SK-N-SH treated with all-trans-retinoic acid at 6 μM for 48 hours (cell line): ENCODE measurements around the gene ZNF444.

Experiments used
- ATAC-seq: fragments of 200-7000 bp; cut with Tn5 transposase; 3 replicates; pipeline ENCODE4 v1.9.1; 2020; ENCODE audit warnings: mild to moderate bottlenecking, moderate library complexity
- ARNTL ChIP-seq: fragments of 450-650 bp; formaldehyde crosslinking; IDR thresholded peaks from 2 replicates; pipeline ENCODE4 v1.5.0; 2020; ENCODE audit warnings: low read depth, mild to moderate bottlenecking, moderate library complexity, borderline replicate concordance
- BACH2 ChIP-seq: fragments of 250-450 bp; sonication (Bioruptor Pico); IDR thresholded peaks from 2 replicates; pipeline ENCODE4 v1.9.0; 2021; ENCODE audit warnings: mild to moderate bottlenecking, borderline replicate concordance
- CREB5 ChIP-seq: fragments of 250-450 bp; sonication (Bioruptor Pico); IDR thresholded peaks from 2 replicates; pipeline ENCODE4 v1.5.1; 2020; ENCODE audit warnings: low read depth, mild to moderate bottlenecking, moderate library complexity
- ESRRG ChIP-seq: fragments of 250-450 bp; sonication (Bioruptor Pico); IDR thresholded peaks from 2 replicates; pipeline ENCODE4 v1.6.1; 2021; ENCODE audit warnings: mild to moderate bottlenecking
- GLIS3 ChIP-seq: fragments of 250-450 bp; sonication (Bioruptor Pico); IDR thresholded peaks from 2 replicates; pipeline ENCODE4 v1.5.0; 2020; ENCODE audit warnings: mild to moderate bottlenecking, moderate library complexity
- ISL1 ChIP-seq: fragments of 250-450 bp; sonication (Bioruptor Pico); IDR thresholded peaks from 2 replicates; pipeline ENCODE4 v2.1.2; 2022; ENCODE audit warnings: mild to moderate bottlenecking, moderate library complexity
- OSR1 ChIP-seq: fragments of 250-450 bp; sonication (Bioruptor Pico); IDR thresholded peaks from 2 replicates; pipeline ENCODE4 v1.8.0; 2022; ENCODE audit warnings: moderate library complexity, mild to moderate bottlenecking, inconsistent platforms
- POU6F1 ChIP-seq: fragments of 250-450 bp; sonication (Bioruptor Pico); IDR thresholded peaks from 2 replicates; pipeline ENCODE4 v1.8.0; 2021; ENCODE audit warnings: low read depth, mild to moderate bottlenecking, moderate library complexity, borderline replicate concordance
- RARB ChIP-seq: fragments of 250-450 bp; sonication (Bioruptor Pico); IDR thresholded peaks from 2 replicates; pipeline ENCODE4 v1.8.0; 2021; ENCODE audit warnings: mild to moderate bottlenecking, moderate library complexity
- SNAI2 ChIP-seq: fragments of 250-450 bp; sonication (Bioruptor Pico); IDR thresholded peaks from 2 replicates; pipeline ENCODE4 v1.5.0; 2020; ENCODE audit warnings: mild to moderate bottlenecking, moderate library complexity
- TCF4 ChIP-seq: fragments of 250-450 bp; sonication (Bioruptor Pico); IDR thresholded peaks from 2 replicates; pipeline ENCODE4 v1.8.0; 2021; ENCODE audit warnings: mild to moderate bottlenecking, moderate library complexity, borderline replicate concordance
- TOX ChIP-seq: fragments of 250-450 bp; sonication (Bioruptor Pico); IDR thresholded peaks from 2 replicates; pipeline ENCODE4 v1.8.0; 2021; ENCODE audit warnings: mild to moderate bottlenecking, moderate library complexity, borderline replicate concordance
- TSHZ2 ChIP-seq: fragments of 250-450 bp; sonication (Bioruptor Pico); IDR thresholded peaks from 2 replicates; pipeline ENCODE4 v1.5.0; 2020; ENCODE audit warnings: mild to moderate bottlenecking, moderate library complexity
- ZC3H10 ChIP-seq: fragments of 250-450 bp; sonication (Bioruptor Pico); IDR thresholded peaks from 2 replicates; pipeline ENCODE4 v1.5.1; 2021; ENCODE audit warnings: mild to moderate bottlenecking, moderate library complexity
- ZFP3 ChIP-seq: fragments of 250-450 bp; sonication (Bioruptor Pico); IDR thresholded peaks from 2 replicates; pipeline ENCODE4 v1.5.0; 2020; ENCODE audit warnings: mild to moderate bottlenecking, moderate library complexity
- ZFP30 ChIP-seq: fragments of 450-650 bp; formaldehyde crosslinking; IDR thresholded peaks from 2 replicates; pipeline ENCODE4 v1.5.0; 2022; ENCODE audit warnings: mild to moderate bottlenecking, moderate library complexity
- ZNF565 ChIP-seq: fragments of 450-650 bp; formaldehyde crosslinking; conservative IDR thresholded peaks from 2 replicates; pipeline ENCODE4 v1.5.0; 2020; ENCODE audit warnings: low read depth, mild to moderate bottlenecking, moderate library complexity
- ZNF70 ChIP-seq: fragments of 450-650 bp; formaldehyde crosslinking; IDR thresholded peaks from 2 replicates; pipeline ENCODE4 v1.5.0; 2020; ENCODE audit warnings: mild to moderate bottlenecking, moderate library complexity
- ZNF8 ChIP-seq: fragments of 450-650 bp; formaldehyde crosslinking; IDR thresholded peaks from 2 replicates; pipeline ENCODE4 v1.5.0; 2020; ENCODE audit warnings: mild to moderate bottlenecking, moderate library complexity
- TF ChIP-seq, protein P1 (sequence below): fragments of 250-450 bp; sonication (Bioruptor Pico); IDR thresholded peaks from 2 replicates; pipeline ENCODE4 v1.8.0; 2020; ENCODE audit warnings: mild to moderate bottlenecking, moderate library complexity, borderline replicate concordance
- TF ChIP-seq, protein P2 (sequence below): fragments of 250-450 bp; sonication (Bioruptor Pico); IDR thresholded peaks from 2 replicates; pipeline ENCODE4 v1.5.1; 2021; ENCODE audit warnings: mild to moderate bottlenecking, moderate library complexity

Gene ZNF444

DNA sequence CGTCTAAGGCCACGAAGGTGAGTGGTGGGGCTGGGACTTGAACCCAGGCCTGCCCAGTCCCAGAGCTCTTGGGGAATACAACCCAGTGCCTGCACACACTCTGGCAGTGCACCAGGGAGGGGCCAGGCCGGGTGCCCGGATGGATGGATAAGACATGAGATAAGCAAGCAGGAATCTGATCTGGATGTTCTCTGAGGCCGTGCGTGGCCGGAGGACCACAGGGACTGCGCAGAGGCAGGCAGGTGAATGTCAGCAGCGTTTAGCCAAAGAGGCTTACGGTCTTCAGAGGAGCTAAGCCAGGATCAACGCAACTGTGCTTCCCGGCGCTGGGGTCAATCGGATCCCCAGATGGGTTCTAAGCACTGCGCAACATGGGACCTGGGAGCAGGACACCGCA lies 21.5 kb upstream of the ZNF444 start:
- TF ChIP-seq ZFP30 (CRISPR knock-in tag) = no peak
- no peak for TF ChIP-seq CREB5 (CRISPR knock-in tag)
- TF ChIP-seq, protein P1, sequence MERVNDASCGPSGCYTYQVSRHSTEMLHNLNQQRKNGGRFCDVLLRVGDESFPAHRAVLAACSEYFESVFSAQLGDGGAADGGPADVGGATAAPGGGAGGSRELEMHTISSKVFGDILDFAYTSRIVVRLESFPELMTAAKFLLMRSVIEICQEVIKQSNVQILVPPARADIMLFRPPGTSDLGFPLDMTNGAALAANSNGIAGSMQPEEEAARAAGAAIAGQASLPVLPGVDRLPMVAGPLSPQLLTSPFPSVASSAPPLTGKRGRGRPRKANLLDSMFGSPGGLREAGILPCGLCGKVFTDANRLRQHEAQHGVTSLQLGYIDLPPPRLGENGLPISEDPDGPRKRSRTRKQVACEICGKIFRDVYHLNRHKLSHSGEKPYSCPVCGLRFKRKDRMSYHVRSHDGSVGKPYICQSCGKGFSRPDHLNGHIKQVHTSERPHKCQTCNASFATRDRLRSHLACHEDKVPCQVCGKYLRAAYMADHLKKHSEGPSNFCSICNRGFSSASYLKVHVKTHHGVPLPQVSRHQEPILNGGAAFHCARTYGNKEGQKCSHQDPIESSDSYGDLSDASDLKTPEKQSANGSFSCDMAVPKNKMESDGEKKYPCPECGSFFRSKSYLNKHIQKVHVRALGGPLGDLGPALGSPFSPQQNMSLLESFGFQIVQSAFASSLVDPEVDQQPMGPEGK (CRISPR knock-in tag) = no peak
- no peak for TF ChIP-seq GLIS3
- TF ChIP-seq, protein P2, sequence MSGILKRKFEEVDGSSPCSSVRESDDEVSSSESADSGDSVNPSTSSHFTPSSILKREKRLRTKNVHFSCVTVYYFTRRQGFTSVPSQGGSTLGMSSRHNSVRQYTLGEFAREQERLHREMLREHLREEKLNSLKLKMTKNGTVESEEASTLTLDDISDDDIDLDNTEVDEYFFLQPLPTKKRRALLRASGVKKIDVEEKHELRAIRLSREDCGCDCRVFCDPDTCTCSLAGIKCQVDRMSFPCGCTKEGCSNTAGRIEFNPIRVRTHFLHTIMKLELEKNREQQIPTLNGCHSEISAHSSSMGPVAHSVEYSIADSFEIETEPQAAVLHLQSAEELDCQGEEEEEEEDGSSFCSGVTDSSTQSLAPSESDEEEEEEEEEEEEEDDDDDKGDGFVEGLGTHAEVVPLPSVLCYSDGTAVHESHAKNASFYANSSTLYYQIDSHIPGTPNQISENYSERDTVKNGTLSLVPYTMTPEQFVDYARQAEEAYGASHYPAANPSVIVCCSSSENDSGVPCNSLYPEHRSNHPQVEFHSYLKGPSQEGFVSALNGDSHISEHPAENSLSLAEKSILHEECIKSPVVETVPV (CRISPR knock-in tag) = no peak
- no peak for TF ChIP-seq ZNF70 (CRISPR knock-in tag)
- no peak for TF ChIP-seq ZC3H10
- no peak for TF ChIP-seq ZFP3
- no peak for TF ChIP-seq ARNTL (CRISPR knock-in tag)
- TF ChIP-seq TCF4 (CRISPR knock-in tag) = no peak
- TF ChIP-seq ISL1 = no peak
- TF ChIP-seq ZNF8 (CRISPR knock-in tag) = no peak
- no peak for TF ChIP-seq BACH2 (CRISPR knock-in tag)
- no peak for TF ChIP-seq RARB (CRISPR knock-in tag)
- no peak for TF ChIP-seq TSHZ2 (CRISPR knock-in tag)
- TF ChIP-seq ZNF565 = no peak
- no peak for TF ChIP-seq SNAI2
- TF ChIP-seq POU6F1 (CRISPR knock-in tag) = no peak
- TF ChIP-seq, all 23 proteins: peak for 0
- peak; percentile 48 for ATAC-seq

GRCh38 chr19:56120002-56120370 lies 21.1 kb upstream of the ZNF444 start:
- ATAC-seq = peak; percentile 0; the same call in 2 of the 3 replicates
- TF ChIP-seq, protein P2 (CRISPR knock-in tag) = no peak
- TF ChIP-seq POU6F1 (CRISPR knock-in tag) (no peak), ZC3H10 (no peak), ZFP3 (no peak), ZNF565 (no peak), OSR1 (CRISPR knock-in tag) (no peak), RARB (CRISPR knock-in tag) (no peak), CREB5 (CRISPR knock-in tag) (no peak), TOX (CRISPR knock-in tag) (no peak), ZNF8 (CRISPR knock-in tag) (no peak), ESRRG (no peak)
- TF ChIP-seq, protein P1 (CRISPR knock-in tag) = no peak
